C4-2B (cell line): ENCODE data around the gene CATSPERB.

ENCODE experiments used
- H3K27ac ChIP-seq: fragments of 450-650 bp; 2 replicates; pipeline ENCODE4 v1.5.1; 2017
- CTCF ChIP-seq: fragments of 450-650 bp; conservative IDR thresholded peaks from 2 replicates; pipeline ENCODE4 v1.5.1; 2017; ENCODE audit warnings: mild to moderate bottlenecking
- ZFX ChIP-seq: fragments of 450-650 bp; IDR thresholded peaks from 2 replicates; pipeline ENCODE4 v1.6.1; 2017

CATSPERB gene

GRCh38 chr14:91754185-91754584 lies 22.3 kb upstream of the CATSPERB start:
- H3K27ac ChIP-seq = peak overlapping the region; percentile 33
- no peak for TF ChIP-seq ZFX
- no peak for TF ChIP-seq CTCF

GRCh38 chr14:91753501-91754128 lies 21.7 kb upstream of the CATSPERB start:
- TF ChIP-seq CTCF (no peak), ZFX (no peak)
- peak overlapping the region; percentile 33 for H3K27ac ChIP-seq

DNA sequence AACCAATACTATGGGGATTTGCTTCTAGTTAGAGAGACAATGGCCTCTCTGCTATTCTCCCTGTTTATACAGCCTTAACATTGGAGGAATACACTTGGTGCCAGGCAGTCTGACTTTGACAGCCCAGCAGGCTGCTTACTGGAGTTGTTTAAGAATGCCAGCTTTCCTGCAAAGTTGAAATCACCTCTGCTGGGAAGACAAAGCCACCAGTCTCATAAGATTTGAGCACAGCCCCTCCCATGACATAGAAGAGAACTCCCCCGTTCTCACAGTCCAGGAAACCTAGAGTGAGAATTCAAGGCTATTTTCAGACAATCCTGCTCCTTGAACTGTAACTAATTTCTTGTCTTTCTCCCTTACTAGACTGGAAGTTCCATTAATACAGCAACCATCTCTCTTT lies 21.1 kb upstream of the CATSPERB start:
- no peak for TF ChIP-seq ZFX
- no peak for TF ChIP-seq CTCF
- H3K27ac ChIP-seq = no peak overlapping the region

DNA sequence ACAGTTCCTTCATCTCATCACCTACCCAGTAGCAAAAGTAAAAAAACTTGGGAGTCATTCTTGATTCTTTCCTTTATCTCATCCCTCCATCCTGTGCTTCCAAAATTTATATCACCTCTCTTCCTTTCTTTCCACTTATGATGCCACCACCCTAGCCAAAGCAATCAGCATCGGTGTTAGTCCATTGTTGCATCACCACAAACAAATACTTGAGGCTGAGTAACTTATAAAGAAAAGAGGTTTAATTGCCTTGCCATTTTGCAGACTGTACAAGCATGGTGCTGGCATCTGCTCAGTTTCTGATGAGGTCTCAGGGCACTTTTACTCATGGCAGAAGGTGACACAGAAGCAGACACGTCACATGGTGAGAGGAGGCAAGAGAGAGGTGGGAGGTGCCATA lies 19.8 kb upstream of the CATSPERB start:
- no peak for TF ChIP-seq ZFX
- H3K27ac ChIP-seq = no peak overlapping the region

GRCh38 chr14:91750634-91751198 lies 18.8 kb upstream of the CATSPERB start:
- TF ChIP-seq CTCF = 0 out of 2 replicates have a peak, but pooled peaks have one; percentile 4
- no peak for TF ChIP-seq ZFX
- H3K27ac ChIP-seq = no peak overlapping the region

DNA sequence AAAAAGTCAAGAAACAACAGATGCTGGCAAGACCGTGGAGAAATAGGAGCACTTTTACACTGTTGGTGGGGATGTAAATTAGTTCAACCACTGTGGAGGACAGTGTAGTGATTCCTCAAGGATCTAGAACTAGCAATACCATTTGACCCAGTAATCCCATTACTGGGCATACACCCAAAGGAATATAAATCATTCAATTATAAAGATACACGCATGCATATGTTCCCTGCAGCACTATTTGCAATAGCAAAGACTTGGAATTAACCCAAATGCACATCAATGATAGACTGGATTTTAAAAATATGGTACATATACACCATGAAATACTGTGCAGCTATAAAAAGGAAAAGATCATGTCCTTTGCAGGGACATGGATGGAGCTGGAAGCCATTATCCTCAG lies 18.0 kb upstream of the CATSPERB start:
- H3K27ac ChIP-seq = no peak overlapping the region
- TF ChIP-seq ZFX (no peak), CTCF (no peak)

DNA sequence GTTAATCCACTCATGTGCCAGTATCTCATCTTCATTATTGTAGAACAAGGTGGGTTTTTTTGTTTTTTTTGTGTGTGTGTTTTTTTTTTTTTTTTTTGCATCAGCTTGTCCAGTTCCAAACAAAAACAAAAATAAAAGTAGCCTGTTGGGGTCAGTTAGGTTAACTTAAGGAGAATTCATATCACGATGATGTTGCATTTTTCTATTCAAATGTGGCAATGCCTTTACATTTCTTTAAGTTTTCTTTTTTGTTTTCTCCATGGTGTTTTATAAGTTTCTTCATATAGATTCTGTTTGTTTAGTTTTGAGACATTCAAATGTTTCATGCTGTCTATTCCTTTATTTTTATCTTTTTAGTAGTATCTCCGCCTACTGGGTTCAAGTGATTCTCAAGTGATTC lies 16.2 kb upstream of the CATSPERB start:
- H3K27ac ChIP-seq = no peak overlapping the region
- TF ChIP-seq CTCF (no peak), ZFX (no peak)

- peak overlapping the region; percentile 64; the same call in 1 of the 2 replicates for H3K27ac ChIP-seq
- no peak for TF ChIP-seq ZFX
- no peak for TF ChIP-seq CTCF
These were observed 13.5 kb upstream of the CATSPERB start for GRCh38 chr14:91745344-91745743.
